Right hindlimb (tissue), 1 donor: ENCODE data around the gene SPTBN2.
"Not testable (repeated sequence)": the region's sequence is repeated elsewhere in the genome, so short reads cannot be mapped to it uniquely, and the experiment has no call there.

Source experiments
- DNase-seq: peaks from one replicate; pipeline ENCODE4 v3.0.0-alpha.2; 2018

Gene SPTBN2

GRCh38 chr11:66684635-66685034, 44.4 kb downstream of the SPTBN2 start:
- DNase-seq, result no peak

- DNase-seq, result no peak
Measured at GRCh38 chr11:66683877-66684276, 45.1 kb downstream of the SPTBN2 start.

GRCh38 chr11:66680966-66681645, 47.9 kb downstream of the SPTBN2 start:
- no peak for DNase-seq

- peak; percentile 98 for DNase-seq
Measured at GRCh38 chr11:66677599-66678375, 51.2 kb downstream of the SPTBN2 start, which contains the start of gene RBM4B. Gene RBM4B, minus strand, starts transcription at chr11:66677887. Its CDS starts 808 bp downstream, at chr11:66677079.

GRCh38 chr11:66676931-66677598, 52.0 kb downstream of the SPTBN2 start:
- DNase-seq, result no peak

- no peak for DNase-seq
Measured at GRCh38 chr11:66676282-66676919, 52.6 kb downstream of the SPTBN2 start.

GRCh38 chr11:66674964-66675602, 53.9 kb downstream of the SPTBN2 start:
- no peak for DNase-seq

- DNase-seq, result no peak
Measured at GRCh38 chr11:66670816-66671215, 58.2 kb downstream of the SPTBN2 start.

GRCh38 chr11:66665369-66665768, 63.6 kb downstream of the SPTBN2 start:
- DNase-seq, result no peak

- no peak for DNase-seq
Measured at GRCh38 chr11:66663741-66664296, 65.2 kb downstream of the SPTBN2 start.

GRCh38 chr11:66659763-66660162, 69.3 kb downstream of the SPTBN2 start:
- DNase-seq, result no peak

- no peak for DNase-seq
Measured at GRCh38 chr11:66653123-66653522, 75.9 kb downstream of the SPTBN2 start.

- DNase-seq, result no peak
Measured at GRCh38 chr11:66652651-66653050, 76.4 kb downstream of the SPTBN2 start.

GRCh38 chr11:66651016-66651415, 78.0 kb downstream of the SPTBN2 start:
- DNase-seq, result no peak

- DNase-seq, result no peak
Measured at GRCh38 chr11:66649903-66650302, 79.1 kb downstream of the SPTBN2 start.

GRCh38 chr11:66646828-66647227, 82.2 kb downstream of the SPTBN2 start:
- DNase-seq, result no peak

GRCh38 chr11:66643745-66644437, 85.1 kb downstream of the SPTBN2 start:
- DNase-seq, result no peak

GRCh38 chr11:66641834-66642233, 87.2 kb downstream of the SPTBN2 start:
- no peak for DNase-seq

GRCh38 chr11:66639814-66640340, 89.1 kb downstream of the SPTBN2 start:
- not testable (repeated sequence) for DNase-seq

GRCh38 chr11:66639066-66639813, 89.8 kb downstream of the SPTBN2 start:
- no peak for DNase-seq
